Type B pancreatic cell (in vitro differentiated cells): ENCODE measurements around the gene MDC1. TPM values are rescaled to one million over a fixed set of nuclear protein-coding genes. Genes with fewer than 3 reads are reported as not detected.

ENCODE experiments used
- DNase-seq: peaks from one replicate; pipeline ENCODE4 v3.0.0; 2021; ENCODE audit warnings: mixed read lengths; ENCODE audit not compliant: unreplicated experiment; ENCODE audit errors: extremely low spot score
- H3K27ac Mint-ChIP-seq: 2 replicates; pipeline ENCODE4 v1.8.0; 2021; ENCODE audit warnings: mild to moderate bottlenecking, mixed read lengths
- H3K27me3 Mint-ChIP-seq: 2 replicates; pipeline ENCODE4 v1.8.0; 2021; ENCODE audit warnings: mixed read lengths
- H3K36me3 Mint-ChIP-seq: 2 replicates; pipeline ENCODE4 v1.8.0; 2021; ENCODE audit warnings: mixed read lengths
- H3K4me1 Mint-ChIP-seq: one replicate; pipeline ENCODE4 v1.8.0; 2021; ENCODE audit warnings: mixed read lengths; ENCODE audit not compliant: unreplicated experiment
- H3K4me3 Mint-ChIP-seq: 2 replicates; pipeline ENCODE4 v1.8.0; 2021; ENCODE audit warnings: mild to moderate bottlenecking, mixed read lengths
- H3K9me3 Mint-ChIP-seq: 2 replicates; pipeline ENCODE4 v1.8.0; 2021; ENCODE audit warnings: mixed read lengths
- total RNA-seq: library from RNA; stranded (reverse); gene quantifications from 2 replicates; pipeline ENCODE4 v1.2.1, GENCODE V29; 2021; ENCODE audit warnings: low replicate concordance
- TF ChIP-seq, protein P1 (sequence below): fragments of 200-600 bp; sonication (generic); conservative IDR thresholded peaks from 2 replicates; pipeline ENCODE4 v1.5.0; 2021; ENCODE audit warnings: antibody characterized with exemption, mild to moderate bottlenecking

The MDC1 gene
- total RNA-seq, 1 donor from 2014 or later: 71.3 TPM

GRCh38 chr6:30754631-30755030 is 37.5 kb upstream of the MDC1 start:
- no peaks in the 10 kb centered on the region for H3K27me3 Mint-ChIP-seq
- TF ChIP-seq, protein P1, sequence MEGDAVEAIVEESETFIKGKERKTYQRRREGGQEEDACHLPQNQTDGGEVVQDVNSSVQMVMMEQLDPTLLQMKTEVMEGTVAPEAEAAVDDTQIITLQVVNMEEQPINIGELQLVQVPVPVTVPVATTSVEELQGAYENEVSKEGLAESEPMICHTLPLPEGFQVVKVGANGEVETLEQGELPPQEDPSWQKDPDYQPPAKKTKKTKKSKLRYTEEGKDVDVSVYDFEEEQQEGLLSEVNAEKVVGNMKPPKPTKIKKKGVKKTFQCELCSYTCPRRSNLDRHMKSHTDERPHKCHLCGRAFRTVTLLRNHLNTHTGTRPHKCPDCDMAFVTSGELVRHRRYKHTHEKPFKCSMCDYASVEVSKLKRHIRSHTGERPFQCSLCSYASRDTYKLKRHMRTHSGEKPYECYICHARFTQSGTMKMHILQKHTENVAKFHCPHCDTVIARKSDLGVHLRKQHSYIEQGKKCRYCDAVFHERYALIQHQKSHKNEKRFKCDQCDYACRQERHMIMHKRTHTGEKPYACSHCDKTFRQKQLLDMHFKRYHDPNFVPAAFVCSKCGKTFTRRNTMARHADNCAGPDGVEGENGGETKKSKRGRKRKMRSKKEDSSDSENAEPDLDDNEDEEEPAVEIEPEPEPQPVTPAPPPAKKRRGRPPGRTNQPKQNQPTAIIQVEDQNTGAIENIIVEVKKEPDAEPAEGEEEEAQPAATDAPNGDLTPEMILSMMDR: no peak
- peaks cover 36% of the 10 kb centered on the region for H3K4me1 Mint-ChIP-seq
- no peak for DNase-seq
- H3K36me3 Mint-ChIP-seq: no peaks in the 10 kb centered on the region
- H3K9me3 Mint-ChIP-seq: no peaks in the 10 kb centered on the region
- H3K27ac Mint-ChIP-seq: no peak overlapping the region
- no peak overlapping the region for H3K4me3 Mint-ChIP-seq

- peaks cover 40% of the 10 kb centered on the region for H3K4me1 Mint-ChIP-seq
- no peaks in the 10 kb centered on the region for H3K9me3 Mint-ChIP-seq
- H3K4me3 Mint-ChIP-seq: no peak overlapping the region
- peak overlapping the region; percentile 43 for H3K27ac Mint-ChIP-seq
- TF ChIP-seq, protein P1: no peak
- DNase-seq: no peak
- no peaks in the 10 kb centered on the region for H3K27me3 Mint-ChIP-seq
- no peaks in the 10 kb centered on the region for H3K36me3 Mint-ChIP-seq
Observed at GRCh38 chr6:30752157-30752927, 35.3 kb upstream of the MDC1 start.

DNA sequence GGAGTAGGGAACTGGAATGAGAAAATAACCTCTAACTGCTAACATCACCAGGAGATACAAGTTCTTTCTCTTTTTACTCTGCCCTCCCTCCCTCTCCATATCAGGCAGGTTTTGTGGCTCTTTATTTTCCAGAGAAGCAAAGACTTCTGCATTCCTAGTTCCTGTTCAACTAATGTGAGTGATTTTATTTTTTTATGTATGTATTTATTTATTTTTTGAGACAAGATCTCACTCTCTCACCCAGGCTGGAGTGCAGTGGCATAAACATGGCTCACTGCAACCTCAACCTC is 33.2 kb upstream of the MDC1 start:
- Mint-ChIP-seq H3K27me3 (no peaks in the 10 kb centered on the region), H3K9me3 (no peaks in the 10 kb centered on the region), H3K4me1 (peaks cover 41% of the 10 kb centered on the region), H3K27ac (peak overlapping the region; percentile 91), H3K36me3 (no peaks in the 10 kb centered on the region), H3K4me3 (no peak overlapping the region)
- TF ChIP-seq, protein P1: no peak
- DNase-seq: no peak

GRCh38 chr6:30749554-30750378 is 32.7 kb upstream of the MDC1 start:
- Mint-ChIP-seq H3K9me3 (no peaks in the 10 kb centered on the region), H3K4me3 (peak overlapping the region; percentile 41), H3K27me3 (no peaks in the 10 kb centered on the region), H3K27ac (peak overlapping the region; percentile 91), H3K36me3 (no peaks in the 10 kb centered on the region), H3K4me1 (peaks cover 46% of the 10 kb centered on the region)
- TF ChIP-seq, protein P1: no peak
- DNase-seq: no peak

DNA sequence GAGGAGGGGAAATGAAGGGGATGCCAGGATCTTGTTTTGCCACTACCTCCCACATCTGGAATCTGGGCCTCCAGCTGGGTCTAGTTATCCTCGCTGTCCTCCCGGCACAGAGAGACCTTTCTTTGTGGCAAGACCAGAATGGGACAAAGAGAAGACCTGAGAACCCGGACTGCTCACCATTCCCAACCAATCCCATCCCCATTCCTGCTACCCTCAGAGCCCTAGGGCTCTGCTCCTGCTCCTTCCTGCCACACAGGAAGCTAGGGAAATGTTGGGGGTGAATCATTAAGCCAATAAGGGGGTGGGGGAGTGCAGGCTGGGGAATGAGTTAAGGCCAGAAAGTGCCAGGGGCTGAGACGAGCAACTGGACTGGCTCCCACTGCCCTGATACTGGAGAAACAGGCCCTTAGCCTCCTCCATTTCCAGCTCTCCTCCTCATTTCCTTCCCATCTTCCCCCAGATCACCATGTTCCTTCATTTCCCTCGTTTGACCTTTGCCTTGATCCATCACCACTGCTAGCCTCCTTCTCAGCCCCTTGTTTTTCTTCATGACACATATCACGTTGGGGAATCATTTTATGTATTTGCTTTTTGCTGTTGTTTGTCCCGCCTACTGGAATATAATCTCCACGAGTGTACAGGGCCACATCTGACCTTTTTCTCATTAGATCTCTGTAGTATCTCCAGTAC is 31.9 kb upstream of the MDC1 start:
- Mint-ChIP-seq H3K27ac (peak overlapping the region; percentile 91), H3K4me1 (peaks cover 46% of the 10 kb centered on the region), H3K4me3 (peak overlapping the region; percentile 41), H3K27me3 (no peaks in the 10 kb centered on the region), H3K36me3 (no peaks in the 10 kb centered on the region), H3K9me3 (no peaks in the 10 kb centered on the region)
- no peak for DNase-seq
- TF ChIP-seq, protein P1: no peak
